Thyroid gland (tissue), 4 donors: ENCODE data around the gene SLC22A17. TPM values are rescaled to one million over a fixed set of nuclear protein-coding genes. Genes with fewer than 3 reads are reported as not detected.

Experiments used
- DNase-seq, 2 donors: peaks; one replicate each; pipeline ENCODE4 v3.0.0-alpha.2; 2019
- H3K27ac ChIP-seq, 3 donors: fragments of 200-600 bp; sonication (generic); 1 replicate in 2 of 3; 2 replicates in 1 of 3; pipeline ENCODE4 v1.5.1; 2016 to 2019; ENCODE audit warnings: mild to moderate bottlenecking in 1 of 3, moderate library complexity in 1 of 3
- H3K27me3 ChIP-seq: fragments of 200-600 bp; sonication (generic); one replicate; pipeline ENCODE4 v1.5.1; 2019
- H3K36me3 ChIP-seq, 2 donors: fragments of 200-600 bp; sonication (generic); one replicate each; pipeline ENCODE4 v1.5.1; 2016 to 2019
- H3K4me1 ChIP-seq, 2 donors: fragments of 200-600 bp; sonication (generic); one replicate each; pipeline ENCODE4 v1.5.1; 2017 to 2019
- H3K4me3 ChIP-seq, 3 donors: fragments of 200-600 bp; sonication (generic); replicated peaks in 1 of 3; 1 replicate in 2 of 3; 2 replicates in 1 of 3; pipeline ENCODE4 v1.5.1; 2016; ENCODE audit warnings: mild to moderate bottlenecking in 1 of 3
- H3K9me3 ChIP-seq: fragments of 200-600 bp; sonication (generic); one replicate; pipeline ENCODE4 v1.5.1; 2017
- CTCF ChIP-seq, 6 experiments: fragments of 200-600 bp in 3 of 6; fragments of 450-650 bp in 3 of 6; sonication (generic) in 3 of 6; IDR thresholded peaks; one replicate each; pipeline ENCODE4 v1.5.1; 2016 to 2019; ENCODE audit warnings: antibody characterized with exemption in 6 of 6, mild to moderate bottlenecking in 2 of 6, inconsistent platforms in 1 of 6, moderate library complexity in 1 of 6
- POLR2A ChIP-seq, 2 donors: fragments of 450-650 bp; IDR thresholded peaks; one replicate each; pipeline ENCODE4 v1.6.1; 2017; ENCODE audit warnings: antibody characterized with exemption in 2 of 2, mild to moderate bottlenecking in 2 of 2, moderate library complexity in 1 of 2
- WGBS, 2 donors: methylation state at CpG; one replicate each; pipeline ENCODE4 v1.1.5; 2017; 5-methylcytosine and 5-hydroxymethylcytosine counted together
- intact Hi-C: fragments of 100-400 bp; cut with DNase I; formaldehyde crosslinking; loops from one replicate; pipeline ENCODE4 v1.15.1; 2023
- total RNA-seq, 4 donors: library from RNA; depleted of rRNA; stranded (reverse); fragments of >200 nt; gene quantifications; one replicate each; pipeline ENCODE4 v1.2.3, GENCODE V29; 2016

The SLC22A17 gene
- total RNA-seq, 4 donors from 2014 or later = 27.5 to 94.2 (median 53.7) TPM

- no peak overlapping the region for H3K4me3 ChIP-seq
- intact Hi-C loops = no loop called here
- WGBS, 2 donors = 71 to 73% methylated on average over 1 of the region's 1 CpG
These were observed 17.5 kb upstream of the SLC22A17 start for GRCh38 chr14:23370221-23370620.

GRCh38 chr14:23366426-23366921, 13.8 kb upstream of the SLC22A17 start:
- H3K36me3 ChIP-seq = no peaks in the 10 kb centered on the region
- peak; percentile 65 to 67 for DNase-seq
- no peaks in the 10 kb centered on the region for H3K9me3 ChIP-seq
- H3K27me3 ChIP-seq = no peaks in the 10 kb centered on the region
- H3K4me1 ChIP-seq = peaks cover 3 to 13% of the 10 kb centered on the region in 2 donors
- TF ChIP-seq CTCF (IDR thresholded peaks at IDR 0.05) (no peak), POLR2A (IDR thresholded peaks at IDR 0.05) (no peak)
- H3K4me3 ChIP-seq = peak overlapping the region; percentile 23 to 63 (median 63)
- peak overlapping the region; percentile 33 to 88 (median 84) for H3K27ac ChIP-seq
- intact Hi-C loops = no loop called here
- WGBS, 2 donors = 15 to 19% methylated on average over 5 to 24 of the region's 34 CpGs

More at GRCh38 chr14:23370221-23370620, 17.5 kb upstream of the SLC22A17 start:
- H3K36me3 ChIP-seq = no peaks in the 10 kb centered on the region
- no peaks in the 10 kb centered on the region for H3K9me3 ChIP-seq
- H3K27me3 ChIP-seq = no peaks in the 10 kb centered on the region
- H3K27ac ChIP-seq = no peak overlapping the region
- H3K4me1 ChIP-seq = peaks cover 3 to 7% of the 10 kb centered on the region in 2 donors
- TF ChIP-seq CTCF (IDR thresholded peaks at IDR 0.05) = no peak
- TF ChIP-seq POLR2A (IDR thresholded peaks at IDR 0.05) = no peak
- DNase-seq = no peak

GRCh38 chr14:23365732-23366425, 13.2 kb upstream of the SLC22A17 start:
- DNase-seq = peak; percentile 63 to 66
- peak overlapping the region; percentile 84 to 88 (median 84) for H3K27ac ChIP-seq
- no peaks in the 10 kb centered on the region for H3K36me3 ChIP-seq
- no peak for TF ChIP-seq CTCF (IDR thresholded peaks at IDR 0.05)
- peak in 1 of 2 donors; percentile 82 for TF ChIP-seq POLR2A (IDR thresholded peaks at IDR 0.05)
- peaks cover 3 to 13% of the 10 kb centered on the region in 2 donors for H3K4me1 ChIP-seq
- intact Hi-C loops = no loop called here
- 2 to 3% methylated on average over 16 to 17 of the region's 51 CpGs for WGBS, 2 donors
- H3K4me3 ChIP-seq = peak overlapping the region; percentile 23 to 63 (median 63)
- H3K9me3 ChIP-seq = no peaks in the 10 kb centered on the region
- H3K27me3 ChIP-seq = no peaks in the 10 kb centered on the region

GRCh38 chr14:23365036-23365731, 12.5 kb upstream of the SLC22A17 start, which contains the start of gene EFS:
EFS (minus strand) TSS chr14:23365172; CDS start chr14:23365025, 147 bp downstream.
- peak; percentile 47 for DNase-seq
- H3K27ac ChIP-seq = peak within 1 kb of the TSS; percentile 84 to 88 (median 84)
- H3K9me3 ChIP-seq = no peaks in the 10 kb centered on the region
- H3K27me3 ChIP-seq = no peaks in the 10 kb centered on the region
- H3K4me1 ChIP-seq = peaks cover 3 to 13% of the 10 kb centered on the region in 2 donors
- H3K36me3 ChIP-seq = no peaks in the 10 kb centered on the region
- 3 to 4% methylated on average over 10 to 18 of the region's 74 CpGs for WGBS, 2 donors
- TF ChIP-seq CTCF (IDR thresholded peaks at IDR 0.05) = peak in 1 of 6 experiments; percentile 5
- TF ChIP-seq POLR2A (IDR thresholded peaks at IDR 0.05) = peak in 1 of 2 donors; percentile 30
- H3K4me3 ChIP-seq = peak within 1 kb of the TSS; percentile 23 to 63 (median 63)
- intact Hi-C loops = no loop called here
